IPS DF 4.7 (cell line): ENCODE measurements around the gene GOLGA6B.
"Not testable (repeated sequence)": the region's sequence is repeated elsewhere in the genome, so short reads cannot be mapped to it uniquely, and the experiment has no call there.

Source experiments
- DNase-seq: peaks from one replicate; pipeline ENCODE4 v3.0.0-alpha.2; 2013; ENCODE audit warnings: low spot score; ENCODE audit errors: extremely low read depth

The GOLGA6B gene

GRCh38 chr15:72665706-72666105 is 11.2 kb downstream of the GOLGA6B start:
- DNase-seq: not testable (repeated sequence)

GRCh38 chr15:72669803-72670202 is 15.3 kb downstream of the GOLGA6B start:
- not testable (repeated sequence) for DNase-seq

- DNase-seq: peak; percentile 72
Observed at GRCh38 chr15:72670656-72671352, 16.3 kb downstream of the GOLGA6B start.

- no peak for DNase-seq
Observed at GRCh38 chr15:72671525-72671924, 17.0 kb downstream of the GOLGA6B start.

- no peak for DNase-seq
Observed at GRCh38 chr15:72676838-72677237, 22.3 kb downstream of the GOLGA6B start.

GRCh38 chr15:72680931-72681330 is 26.4 kb downstream of the GOLGA6B start:
- DNase-seq: no peak

- DNase-seq: no peak
Observed at GRCh38 chr15:72682772-72683171, 28.3 kb downstream of the GOLGA6B start.

- DNase-seq: no peak
Observed at GRCh38 chr15:72685301-72685924, 30.9 kb downstream of the GOLGA6B start.

GRCh38 chr15:72685925-72686794 is 31.7 kb downstream of the GOLGA6B start, which contains the start of the genes BBS4 and HIGD2B:
Gene BBS4, plus strand, starts transcription at chr15:72686207. Its CDS starts 21 bp downstream, at chr15:72686228.
Gene HIGD2B, minus strand, starts transcription at chr15:72686182. Its CDS starts 9,808 bp downstream, at chr15:72676374.
- DNase-seq: peak; percentile 81

- no peak for DNase-seq
Observed at GRCh38 chr15:72688697-72689096, 34.2 kb downstream of the GOLGA6B start.

GRCh38 chr15:72690938-72691337 is 36.4 kb downstream of the GOLGA6B start:
- no peak for DNase-seq

GRCh38 chr15:72698938-72699337 is 44.4 kb downstream of the GOLGA6B start:
- no peak for DNase-seq

- DNase-seq: no peak
Observed at GRCh38 chr15:72700076-72700475, 45.6 kb downstream of the GOLGA6B start.

GRCh38 chr15:72706266-72706665 is 51.8 kb downstream of the GOLGA6B start:
- no peak for DNase-seq

GRCh38 chr15:72708551-72709303 is 54.2 kb downstream of the GOLGA6B start:
- not testable (repeated sequence) for DNase-seq
